OCI-LY3 (cell line): ENCODE results near the gene CDCA7.

ENCODE experiments used
- EZH2phosphoT487 ChIP-seq: fragments of 200-600 bp; shearing (Covaris generic); IDR thresholded peaks from 2 replicates; pipeline ENCODE4 v1.6.1; 2018; ENCODE audit warnings: antibody characterized with exemption, mixed run types, low read depth
- TF ChIP-seq, protein P1 (sequence below): fragments of 200-600, 300-600 bp; sonication (generic); IDR thresholded peaks from 2 replicates; pipeline ENCODE4 v1.5.1; 2014; ENCODE audit warnings: antibody characterized with exemption, low read length, low read depth

DNA sequence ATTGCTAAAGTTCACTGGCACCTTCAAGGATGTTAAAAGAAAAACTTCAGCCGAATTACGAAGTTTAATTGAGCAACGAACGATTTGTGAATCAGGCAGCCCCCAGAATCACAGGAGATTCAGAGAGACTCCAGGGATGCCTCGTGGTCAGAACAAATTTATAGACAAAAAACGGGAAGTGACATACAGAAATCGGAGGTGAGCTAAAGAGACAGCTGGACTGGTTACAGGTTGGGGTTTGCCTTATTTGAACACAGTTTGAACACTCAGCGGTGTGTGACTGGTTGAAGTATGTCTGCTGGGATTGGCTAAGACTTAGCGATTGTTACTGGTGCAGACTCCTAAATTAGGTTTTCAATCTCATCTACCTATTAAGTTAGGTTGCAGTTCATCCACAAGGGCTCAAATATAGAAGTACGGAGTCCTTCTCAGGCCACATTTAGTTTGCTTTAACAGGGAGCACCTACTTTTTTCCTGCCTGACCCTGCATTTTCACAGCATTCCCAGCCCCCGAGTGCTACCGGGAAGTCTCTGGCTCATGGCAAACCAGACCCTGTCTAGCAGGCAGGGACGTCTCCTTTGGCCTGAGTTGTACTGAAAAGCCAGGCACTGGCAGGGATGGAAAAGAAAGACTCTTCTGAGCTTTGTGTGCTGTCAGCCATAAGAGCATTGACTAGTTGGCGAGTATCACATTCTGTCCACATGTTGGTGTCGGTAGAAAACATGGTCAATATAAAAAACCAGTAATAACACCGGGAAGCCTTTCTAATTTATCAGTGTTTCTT lies 41.1 kb downstream of the CDCA7 start:
- TF ChIP-seq, protein P1, sequence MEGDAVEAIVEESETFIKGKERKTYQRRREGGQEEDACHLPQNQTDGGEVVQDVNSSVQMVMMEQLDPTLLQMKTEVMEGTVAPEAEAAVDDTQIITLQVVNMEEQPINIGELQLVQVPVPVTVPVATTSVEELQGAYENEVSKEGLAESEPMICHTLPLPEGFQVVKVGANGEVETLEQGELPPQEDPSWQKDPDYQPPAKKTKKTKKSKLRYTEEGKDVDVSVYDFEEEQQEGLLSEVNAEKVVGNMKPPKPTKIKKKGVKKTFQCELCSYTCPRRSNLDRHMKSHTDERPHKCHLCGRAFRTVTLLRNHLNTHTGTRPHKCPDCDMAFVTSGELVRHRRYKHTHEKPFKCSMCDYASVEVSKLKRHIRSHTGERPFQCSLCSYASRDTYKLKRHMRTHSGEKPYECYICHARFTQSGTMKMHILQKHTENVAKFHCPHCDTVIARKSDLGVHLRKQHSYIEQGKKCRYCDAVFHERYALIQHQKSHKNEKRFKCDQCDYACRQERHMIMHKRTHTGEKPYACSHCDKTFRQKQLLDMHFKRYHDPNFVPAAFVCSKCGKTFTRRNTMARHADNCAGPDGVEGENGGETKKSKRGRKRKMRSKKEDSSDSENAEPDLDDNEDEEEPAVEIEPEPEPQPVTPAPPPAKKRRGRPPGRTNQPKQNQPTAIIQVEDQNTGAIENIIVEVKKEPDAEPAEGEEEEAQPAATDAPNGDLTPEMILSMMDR = no peak
- TF ChIP-seq EZH2phosphoT487 = no peak
